HCT116 (cell line): ENCODE results near the gene ANKFN1.

Experiments
- ELF1 ChIP-seq: IDR thresholded peaks from 2 replicates; pipeline ENCODE4 v1.6.1; 2012; ENCODE audit warnings: low read depth, borderline replicate concordance
- EZH2 ChIP-seq: fragments of 200-600 bp; sonication (generic); IDR thresholded peaks from 2 replicates; pipeline ENCODE4 v1.6.1; 2017; ENCODE audit warnings: antibody characterized with exemption, mixed run types
- JUND ChIP-seq: IDR thresholded peaks from 2 replicates; pipeline ENCODE4 v1.6.1; 2012
- POLR2A ChIP-seq: IDR thresholded peaks from 2 replicates; pipeline ENCODE4 v1.7.0; 2011; ENCODE audit warnings: borderline replicate concordance; ENCODE audit not compliant: insufficient read depth, insufficient read length; ENCODE audit errors: extremely low read depth
- RAD21 ChIP-seq: IDR thresholded peaks from 2 replicates; pipeline ENCODE4 v1.6.1; 2012; ENCODE audit warnings: low read depth, mild to moderate bottlenecking
- YY1 ChIP-seq: IDR thresholded peaks from 2 replicates; pipeline ENCODE4 v1.6.1; 2011; ENCODE audit warnings: low read length, low read depth, moderate library complexity, mild to moderate bottlenecking; ENCODE audit not compliant: insufficient replicate concordance; ENCODE audit errors: extremely low read depth
- ZFX ChIP-seq: fragments of 450-650 bp; IDR thresholded peaks from 2 replicates; pipeline ENCODE4 v1.6.1; 2017
- TF ChIP-seq, protein P1 (sequence below): IDR thresholded peaks from 2 replicates; pipeline ENCODE4 v1.6.1; 2012
- TF ChIP-seq, protein P2 (sequence below), 3 experiments: fragments of 200-600 bp in 1 of 3; sonication (generic) in 1 of 3; IDR thresholded peaks in 2 of 3; conservative IDR thresholded peaks in 1 of 3; 2 replicates each; pipeline ENCODE4 v1.5.1; 2012 to 2017; ENCODE audit warnings: low read depth in 2 of 3, low read length in 2 of 3, antibody characterized with exemption in 1 of 3, borderline replicate concordance in 1 of 3, control low read depth in 1 of 3, mild to moderate bottlenecking in 1 of 3, mixed read lengths in 1 of 3, mixed run types in 1 of 3, moderate library complexity in 1 of 3; ENCODE audit not compliant: insufficient read depth in 1 of 3
- TF ChIP-seq, protein P3 (sequence below): IDR thresholded peaks from 2 replicates; pipeline ENCODE4 v1.6.1; 2012; ENCODE audit warnings: low read depth

DNA sequence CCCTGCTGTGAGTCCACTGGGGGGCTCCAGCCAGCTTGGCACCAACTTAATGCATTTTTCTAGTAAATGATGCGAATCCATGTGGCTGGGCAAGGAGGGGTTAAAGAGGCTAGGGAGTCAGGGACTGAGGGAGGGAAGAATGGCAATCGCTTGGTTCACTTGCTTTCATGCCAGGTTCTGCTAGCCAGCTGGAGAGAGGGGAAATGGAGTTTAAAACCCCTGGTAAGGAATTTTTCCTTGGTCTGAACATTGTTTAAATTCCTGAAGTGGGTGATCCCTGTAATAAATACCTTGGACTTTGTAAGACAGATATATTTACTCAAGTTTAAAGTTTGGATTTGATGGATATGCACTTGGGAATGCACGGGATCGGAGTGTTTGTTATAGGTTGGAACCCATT is 22.8 kb downstream of the ANKFN1 start:
- TF ChIP-seq, protein P1, sequence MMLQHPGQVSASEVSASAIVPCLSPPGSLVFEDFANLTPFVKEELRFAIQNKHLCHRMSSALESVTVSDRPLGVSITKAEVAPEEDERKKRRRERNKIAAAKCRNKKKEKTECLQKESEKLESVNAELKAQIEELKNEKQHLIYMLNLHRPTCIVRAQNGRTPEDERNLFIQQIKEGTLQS = no peak
- TF ChIP-seq EZH2 (no peak), YY1 (no peak), POLR2A (no peak), JUND (no peak), RAD21 (no peak), ZFX (no peak), ELF1 (no peak)
- TF ChIP-seq, protein P2, sequence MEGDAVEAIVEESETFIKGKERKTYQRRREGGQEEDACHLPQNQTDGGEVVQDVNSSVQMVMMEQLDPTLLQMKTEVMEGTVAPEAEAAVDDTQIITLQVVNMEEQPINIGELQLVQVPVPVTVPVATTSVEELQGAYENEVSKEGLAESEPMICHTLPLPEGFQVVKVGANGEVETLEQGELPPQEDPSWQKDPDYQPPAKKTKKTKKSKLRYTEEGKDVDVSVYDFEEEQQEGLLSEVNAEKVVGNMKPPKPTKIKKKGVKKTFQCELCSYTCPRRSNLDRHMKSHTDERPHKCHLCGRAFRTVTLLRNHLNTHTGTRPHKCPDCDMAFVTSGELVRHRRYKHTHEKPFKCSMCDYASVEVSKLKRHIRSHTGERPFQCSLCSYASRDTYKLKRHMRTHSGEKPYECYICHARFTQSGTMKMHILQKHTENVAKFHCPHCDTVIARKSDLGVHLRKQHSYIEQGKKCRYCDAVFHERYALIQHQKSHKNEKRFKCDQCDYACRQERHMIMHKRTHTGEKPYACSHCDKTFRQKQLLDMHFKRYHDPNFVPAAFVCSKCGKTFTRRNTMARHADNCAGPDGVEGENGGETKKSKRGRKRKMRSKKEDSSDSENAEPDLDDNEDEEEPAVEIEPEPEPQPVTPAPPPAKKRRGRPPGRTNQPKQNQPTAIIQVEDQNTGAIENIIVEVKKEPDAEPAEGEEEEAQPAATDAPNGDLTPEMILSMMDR (IDR thresholded peaks at IDR 0.05 in 2 of 3, conservative IDR thresholded peaks at IDR 0.05 in 1 of 3; ENCODE audit: borderline replicate concordance in 1 of 3, insufficient read depth in 1 of 3, low read depth in 2 of 3, low read length in 2 of 3) = no peak
- TF ChIP-seq, protein P3, sequence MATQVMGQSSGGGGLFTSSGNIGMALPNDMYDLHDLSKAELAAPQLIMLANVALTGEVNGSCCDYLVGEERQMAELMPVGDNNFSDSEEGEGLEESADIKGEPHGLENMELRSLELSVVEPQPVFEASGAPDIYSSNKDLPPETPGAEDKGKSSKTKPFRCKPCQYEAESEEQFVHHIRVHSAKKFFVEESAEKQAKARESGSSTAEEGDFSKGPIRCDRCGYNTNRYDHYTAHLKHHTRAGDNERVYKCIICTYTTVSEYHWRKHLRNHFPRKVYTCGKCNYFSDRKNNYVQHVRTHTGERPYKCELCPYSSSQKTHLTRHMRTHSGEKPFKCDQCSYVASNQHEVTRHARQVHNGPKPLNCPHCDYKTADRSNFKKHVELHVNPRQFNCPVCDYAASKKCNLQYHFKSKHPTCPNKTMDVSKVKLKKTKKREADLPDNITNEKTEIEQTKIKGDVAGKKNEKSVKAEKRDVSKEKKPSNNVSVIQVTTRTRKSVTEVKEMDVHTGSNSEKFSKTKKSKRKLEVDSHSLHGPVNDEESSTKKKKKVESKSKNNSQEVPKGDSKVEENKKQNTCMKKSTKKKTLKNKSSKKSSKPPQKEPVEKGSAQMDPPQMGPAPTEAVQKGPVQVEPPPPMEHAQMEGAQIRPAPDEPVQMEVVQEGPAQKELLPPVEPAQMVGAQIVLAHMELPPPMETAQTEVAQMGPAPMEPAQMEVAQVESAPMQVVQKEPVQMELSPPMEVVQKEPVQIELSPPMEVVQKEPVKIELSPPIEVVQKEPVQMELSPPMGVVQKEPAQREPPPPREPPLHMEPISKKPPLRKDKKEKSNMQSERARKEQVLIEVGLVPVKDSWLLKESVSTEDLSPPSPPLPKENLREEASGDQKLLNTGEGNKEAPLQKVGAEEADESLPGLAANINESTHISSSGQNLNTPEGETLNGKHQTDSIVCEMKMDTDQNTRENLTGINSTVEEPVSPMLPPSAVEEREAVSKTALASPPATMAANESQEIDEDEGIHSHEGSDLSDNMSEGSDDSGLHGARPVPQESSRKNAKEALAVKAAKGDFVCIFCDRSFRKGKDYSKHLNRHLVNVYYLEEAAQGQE = no peak
